NCI-H146 treated with DMSO at 0.1 percent for 48 hours (cell line): Measurements from ENCODE around the gene COL4A2.
"Not testable (repeated sequence)": the region's sequence is repeated elsewhere in the genome, so short reads cannot be mapped to it uniquely, and the experiment has no call there.

Experiments
- DNase-seq: peaks from one replicate; lab custom pipeline; 2025; ENCODE audit not compliant: unreplicated experiment; lab: John Stamatoyannopoulos, UW

The COL4A2 gene

DNA sequence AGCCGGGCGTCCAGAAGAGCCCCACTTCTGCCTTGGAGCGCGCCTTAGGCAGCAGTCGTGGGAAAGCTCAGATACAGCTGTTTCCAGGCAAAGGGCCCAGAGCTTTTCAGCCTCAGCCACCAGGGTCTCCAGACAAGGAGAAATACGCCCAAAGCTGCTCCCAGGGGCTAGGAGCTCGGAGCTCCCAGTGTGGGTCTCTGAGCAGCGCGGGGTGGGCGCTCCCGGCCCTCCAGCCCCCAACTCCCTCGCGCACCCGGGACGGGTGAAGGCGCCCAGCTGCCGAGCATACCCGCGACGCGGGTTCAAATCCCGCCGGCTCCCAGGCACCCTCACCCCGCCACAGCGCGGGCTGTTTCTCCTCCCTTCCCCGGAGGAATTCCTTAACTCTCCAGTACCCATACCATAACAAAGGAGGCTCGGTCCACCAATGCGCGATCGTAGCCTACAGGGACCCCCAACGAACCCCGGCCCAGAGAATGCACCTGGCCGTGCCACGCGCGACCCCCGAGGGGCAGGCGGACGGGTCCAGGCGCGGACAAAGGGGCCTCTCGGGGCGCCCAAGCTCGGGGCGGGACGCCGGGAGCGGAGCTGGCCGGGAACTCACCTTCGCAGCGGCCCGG is 634 bp upstream of the COL4A2 start:
- no peak for DNase-seq

GRCh38 chr13:110307767-110308655 is 927 bp downstream of the COL4A2 start:
- no peak for DNase-seq

DNA sequence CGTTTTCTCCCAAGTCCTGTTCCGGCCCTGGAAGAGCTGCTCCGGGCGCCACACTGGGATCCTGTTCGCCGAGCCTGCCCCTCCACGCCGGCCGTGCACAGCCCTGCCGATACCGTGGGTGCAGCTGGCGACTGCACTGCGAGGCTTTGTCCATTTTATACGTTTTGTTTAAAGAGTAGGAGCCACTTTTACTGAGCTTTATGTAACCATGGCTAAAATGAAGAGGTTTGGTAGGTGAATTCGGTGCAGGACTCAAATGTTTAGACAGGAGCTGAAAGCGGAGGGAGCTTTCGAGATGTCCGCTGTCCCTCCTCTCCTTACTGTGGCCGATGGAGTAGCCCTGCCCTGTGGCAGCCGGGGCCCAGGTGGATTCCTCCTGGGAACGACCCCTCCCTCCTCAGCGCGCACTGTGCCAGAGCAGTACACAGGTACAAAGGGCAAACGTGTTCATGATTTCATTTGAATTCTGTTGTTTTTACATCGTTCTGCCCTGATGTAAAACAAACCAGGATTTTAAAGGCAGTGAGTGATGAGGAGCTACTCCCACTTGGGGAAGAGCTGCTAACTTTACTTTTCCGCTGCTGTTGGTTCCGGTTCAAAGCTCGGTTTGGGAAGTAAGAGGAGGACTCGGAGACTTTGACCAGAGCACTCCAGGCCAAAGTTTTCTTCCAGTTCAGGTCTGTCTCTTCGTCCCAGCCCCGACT is 1.7 kb downstream of the COL4A2 start:
- no peak for DNase-seq

- no peak for DNase-seq
Measured at GRCh38 chr13:110309661-110310524, 2.8 kb downstream of the COL4A2 start.

DNA sequence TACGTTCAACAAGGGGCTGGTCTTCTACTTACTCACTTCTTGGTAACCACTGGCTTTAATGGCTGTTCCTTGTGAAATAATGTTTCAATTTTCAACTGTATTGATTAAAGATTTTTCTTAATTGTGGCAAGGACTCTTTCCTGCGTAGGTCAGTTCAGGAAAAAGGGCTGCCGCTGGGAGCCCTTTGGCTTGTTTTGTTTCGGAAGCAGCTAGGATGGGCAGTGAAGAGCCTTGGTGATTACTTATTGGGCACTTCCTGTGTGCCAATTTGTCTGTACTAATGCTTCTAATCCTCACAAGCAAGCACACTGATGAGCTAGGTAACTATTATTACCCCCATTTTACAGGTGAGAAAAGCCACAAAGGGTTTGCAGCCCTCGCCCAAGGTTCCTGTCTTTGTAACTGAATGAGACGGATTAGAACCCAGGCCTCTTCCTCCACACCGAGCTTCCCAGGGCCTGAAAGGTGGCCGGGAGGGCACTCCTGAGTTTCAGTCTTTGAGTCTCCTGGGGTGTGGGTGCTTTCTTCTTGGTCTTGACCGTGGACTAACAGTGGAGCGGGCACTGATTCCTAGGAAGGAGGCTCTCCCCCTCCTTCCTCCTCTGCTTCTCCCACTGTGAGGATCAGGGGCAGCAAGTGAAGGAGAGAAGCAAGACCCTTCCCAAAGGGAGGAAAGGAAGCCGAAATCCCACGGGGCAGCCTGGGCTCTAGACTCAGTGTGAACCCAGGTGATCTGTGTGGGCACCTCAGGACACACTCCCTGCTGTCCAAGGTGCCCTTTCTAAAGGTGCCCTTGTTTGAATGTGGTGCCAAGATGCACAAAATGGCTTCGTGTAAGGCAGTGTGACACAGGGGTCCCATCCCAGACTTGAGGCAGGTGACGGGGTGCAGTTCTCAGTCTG is 3.7 kb downstream of the COL4A2 start:
- DNase-seq: no peak

DNA sequence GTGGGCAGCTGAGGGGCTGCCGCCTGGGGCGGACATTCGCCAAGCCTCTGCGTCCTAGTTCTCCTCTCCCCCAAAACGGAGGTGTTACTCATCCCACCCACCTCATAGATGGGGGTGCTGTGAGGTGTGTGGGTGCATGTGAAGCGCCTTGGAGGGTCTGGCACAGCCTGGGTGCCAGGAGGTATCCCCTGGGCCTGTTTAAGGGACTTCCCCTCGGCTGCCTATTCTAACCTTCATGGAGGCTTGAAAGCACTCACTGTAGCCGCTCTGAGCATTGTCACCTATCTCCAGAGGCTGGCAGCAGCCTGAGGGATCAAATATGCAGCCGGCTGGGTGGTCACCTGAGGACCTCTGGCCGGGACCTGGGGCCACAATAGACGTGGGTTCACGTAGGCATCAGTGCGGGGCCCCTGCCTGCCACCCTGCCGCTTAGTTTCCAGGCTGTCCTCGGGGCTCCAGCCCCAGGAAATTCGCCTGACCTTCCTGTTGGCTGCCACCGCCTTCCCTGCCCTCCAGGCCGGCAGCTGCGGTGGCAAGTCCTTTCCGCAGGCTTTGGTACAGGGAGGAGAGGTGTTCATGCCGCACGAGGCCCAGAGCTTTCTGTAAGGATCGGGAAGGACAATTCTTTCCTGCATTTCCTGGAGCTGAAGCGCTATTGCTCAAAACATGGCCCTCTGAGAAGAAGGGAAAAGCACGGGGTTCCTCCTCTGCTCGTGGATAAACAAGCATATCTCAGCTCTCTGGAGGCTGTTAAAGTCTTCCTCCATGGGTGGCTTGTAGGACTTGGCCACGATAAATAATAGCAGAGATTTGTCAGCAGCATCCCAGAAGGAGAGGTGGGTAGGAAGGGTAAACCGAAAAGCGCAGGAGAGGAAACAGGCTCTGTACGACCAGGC is 4.6 kb downstream of the COL4A2 start:
- no peak for DNase-seq

GRCh38 chr13:110312339-110313031 is 5.4 kb downstream of the COL4A2 start:
- no peak for DNase-seq

DNA sequence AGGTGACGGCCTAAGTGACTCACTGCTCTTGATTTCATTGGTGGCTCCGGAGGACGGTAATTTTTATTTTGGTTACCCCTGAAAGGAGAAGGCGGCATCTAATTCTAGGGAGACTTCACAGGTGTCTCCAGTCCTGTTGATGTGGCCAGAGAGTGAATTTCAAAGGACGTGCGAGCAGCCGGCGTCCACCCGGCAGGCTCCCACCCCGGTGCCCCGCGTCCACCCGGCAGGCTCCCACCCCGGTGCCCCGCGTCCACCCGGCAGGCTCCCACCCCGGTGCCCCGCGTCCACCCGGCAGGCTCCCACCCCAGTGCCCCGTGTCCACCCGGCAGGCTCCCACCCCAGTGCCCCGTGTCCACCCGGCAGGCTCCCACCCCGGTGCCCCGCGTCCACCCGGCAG is 6.2 kb downstream of the COL4A2 start:
- DNase-seq: not testable (repeated sequence)

DNA sequence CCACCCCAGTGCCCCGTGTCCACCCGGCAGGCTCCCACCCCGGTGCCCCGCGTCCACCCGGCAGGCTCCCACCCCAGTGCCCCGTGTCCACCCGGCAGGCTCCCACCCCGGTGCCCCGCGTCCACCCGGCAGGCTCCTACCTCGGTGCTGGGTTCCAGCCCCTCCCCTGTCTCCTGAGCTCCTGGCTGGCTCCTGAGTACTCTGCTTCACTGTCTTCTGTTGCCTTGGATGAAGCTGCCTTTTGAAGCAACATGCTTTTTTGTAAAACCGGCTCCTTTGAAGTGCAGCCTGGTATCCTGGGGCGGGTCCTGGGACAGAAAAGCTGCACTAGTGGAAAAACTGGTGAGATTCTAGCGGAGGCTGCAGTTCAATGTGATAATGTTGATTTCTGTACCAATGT is 6.6 kb downstream of the COL4A2 start:
- not testable (repeated sequence) for DNase-seq

DNA sequence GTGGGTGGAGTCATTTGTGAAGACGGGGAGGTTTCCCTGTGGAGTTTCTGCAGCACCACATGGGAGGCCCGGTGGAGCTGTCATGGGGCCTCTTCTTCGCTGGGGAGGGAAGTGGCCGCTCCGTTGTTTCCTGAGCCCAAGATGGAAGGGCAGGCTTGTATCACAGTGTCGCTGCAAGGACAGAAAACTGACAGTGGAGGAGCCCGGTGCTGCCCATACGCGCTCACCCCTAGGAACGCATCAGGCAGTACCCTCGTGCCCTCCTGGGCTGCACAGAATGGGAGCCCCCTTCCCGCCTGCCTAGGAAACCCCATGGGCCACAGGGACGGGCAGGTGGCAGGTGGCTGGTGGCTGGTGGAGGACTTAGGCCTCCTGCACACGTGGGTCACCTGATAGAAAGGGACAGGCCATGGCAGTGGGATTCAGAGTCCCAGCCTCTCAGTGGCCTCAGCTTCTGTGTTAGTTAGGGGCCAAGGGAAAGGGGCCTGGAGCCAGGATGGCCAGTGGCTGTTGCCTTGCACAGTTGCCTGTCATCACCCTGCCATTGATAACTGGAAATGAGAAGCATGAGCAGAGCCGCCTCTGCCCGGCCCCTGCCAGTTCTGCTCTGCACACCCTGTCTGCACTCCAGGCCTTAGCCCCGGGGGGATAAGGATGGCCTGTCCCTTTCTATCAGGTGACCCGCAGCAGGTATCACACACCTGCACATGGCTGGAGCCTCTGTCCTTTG is 7.6 kb downstream of the COL4A2 start:
- DNase-seq: no peak

- no peak for DNase-seq
Measured at GRCh38 chr13:110316196-110316595, 9.1 kb downstream of the COL4A2 start.

- DNase-seq: no peak
Measured at GRCh38 chr13:110317093-110317492, 10.0 kb downstream of the COL4A2 start.

DNA sequence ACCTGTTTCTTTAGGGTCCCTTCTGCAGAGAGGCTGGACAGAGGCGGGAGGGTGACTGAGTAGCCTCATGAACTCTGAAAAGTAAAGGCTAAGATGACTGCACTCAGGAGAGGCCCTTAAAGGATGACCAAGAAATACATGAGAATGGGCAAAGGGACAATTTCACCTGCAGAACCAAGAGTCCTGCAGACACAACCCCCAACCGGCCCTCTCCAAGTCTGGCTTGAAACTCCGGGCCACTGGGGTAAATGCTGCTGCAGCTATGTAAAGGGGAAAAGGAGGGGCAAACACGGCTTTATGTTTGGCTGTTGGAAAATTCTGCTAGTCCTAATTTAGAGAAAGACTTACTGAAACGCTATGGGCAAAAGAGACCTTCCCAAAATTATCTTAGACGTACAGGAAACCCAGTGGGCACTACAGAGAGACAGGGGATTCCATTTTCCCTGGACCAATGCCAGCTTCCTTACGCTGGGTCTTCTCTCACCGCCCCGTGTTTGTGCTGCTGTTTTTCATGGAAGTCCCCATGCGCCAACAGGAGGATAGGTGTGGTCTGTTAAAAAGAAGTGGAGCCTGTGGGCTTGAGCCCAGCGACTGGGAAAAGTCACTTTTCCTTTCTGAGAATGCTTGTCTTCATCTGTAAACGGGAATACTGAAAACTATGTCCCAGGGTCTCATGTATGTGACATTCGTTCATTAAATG is 10.6 kb downstream of the COL4A2 start:
- no peak for DNase-seq

DNA sequence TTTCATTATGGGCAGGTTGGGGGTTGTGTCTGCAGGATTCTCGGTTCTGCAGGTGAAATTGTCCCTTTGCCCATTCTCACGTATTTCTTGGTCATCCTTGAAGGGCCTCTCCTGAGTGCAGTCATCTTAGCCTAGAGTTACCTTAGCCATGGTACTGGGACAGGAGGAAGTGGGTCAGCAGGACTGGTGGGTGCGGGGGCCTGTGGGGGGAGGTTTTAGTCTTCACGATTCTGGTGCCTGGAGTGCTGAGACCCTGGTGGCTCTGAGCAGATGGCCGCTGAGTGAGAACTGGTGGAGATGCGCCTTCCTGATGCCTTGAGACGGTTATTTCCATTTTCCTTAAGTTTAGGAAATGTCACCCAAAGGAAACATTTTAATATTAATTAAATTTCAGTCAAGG is 11.8 kb downstream of the COL4A2 start:
- no peak for DNase-seq

GRCh38 chr13:110319397-110319773 is 12.3 kb downstream of the COL4A2 start:
- DNase-seq: no peak

- DNase-seq: no peak
Measured at GRCh38 chr13:110319774-110320509, 12.9 kb downstream of the COL4A2 start.
